Kasumi-1 (cell line): ENCODE measurements around the gene DTYMK.
"Not testable (repeated sequence)": the region's sequence is repeated elsewhere in the genome, so short reads cannot be mapped to it uniquely, and the experiment has no call there.

Experiments
- DNase-seq, 2 experiments: peaks; one replicate each; lab custom pipeline; 2025; lab: John Stamatoyannopoulos, UW

DTYMK gene

GRCh38 chr2:241672243-241673188 is 14.1 kb downstream of the DTYMK start:
- no peak for DNase-seq

GRCh38 chr2:241671457-241672240 is 15.0 kb downstream of the DTYMK start:
- no peak for DNase-seq

- no peak for DNase-seq
Observed at GRCh38 chr2:241670333-241671110, 16.1 kb downstream of the DTYMK start.

GRCh38 chr2:241668839-241669238 is 17.8 kb downstream of the DTYMK start:
- no peak for DNase-seq

GRCh38 chr2:241668354-241668753 is 18.3 kb downstream of the DTYMK start:
- no peak for DNase-seq

GRCh38 chr2:241666627-241667400 is 19.8 kb downstream of the DTYMK start:
- DNase-seq: no peak

- no peak for DNase-seq
Observed at GRCh38 chr2:241665731-241666440, 20.7 kb downstream of the DTYMK start.

GRCh38 chr2:241662731-241663130 is 23.9 kb downstream of the DTYMK start:
- DNase-seq: not testable (repeated sequence)

GRCh38 chr2:241660593-241661213 is 25.9 kb downstream of the DTYMK start:
- DNase-seq: no peak

- peak; percentile 32 to 48 for DNase-seq
Observed at GRCh38 chr2:241659150-241659739, 27.4 kb downstream of the DTYMK start.

- no peak for DNase-seq
Observed at GRCh38 chr2:241658296-241658695, 28.3 kb downstream of the DTYMK start.

GRCh38 chr2:241657786-241658254 is 28.8 kb downstream of the DTYMK start:
- DNase-seq: no peak

- DNase-seq: no peak
Observed at GRCh38 chr2:241656190-241656741, 30.3 kb downstream of the DTYMK start.

GRCh38 chr2:241655516-241656189 is 31.0 kb downstream of the DTYMK start:
- no peak for DNase-seq

GRCh38 chr2:241654551-241654950 is 32.1 kb downstream of the DTYMK start:
- no peak for DNase-seq

- no peak for DNase-seq
Observed at GRCh38 chr2:241653210-241653750, 33.3 kb downstream of the DTYMK start.

- no peak for DNase-seq
Observed at GRCh38 chr2:241652722-241653121, 33.9 kb downstream of the DTYMK start.

GRCh38 chr2:241652142-241652541 is 34.5 kb downstream of the DTYMK start:
- no peak for DNase-seq
